SK-N-MC (cell line): ENCODE measurements around the gene RPL3.

ENCODE experiments used
- EZH2 ChIP-seq: fragments of 200-600 bp; sonication (generic); IDR thresholded peaks from one replicate; pipeline ENCODE4 v1.6.1; 2017; ENCODE audit warnings: antibody characterized with exemption
- FOXP2 ChIP-seq: optimal IDR thresholded peaks from 2 replicates; pipeline ENCODE3; 2011; ENCODE audit warnings: mild to moderate bottlenecking, moderate library complexity; ENCODE audit not compliant: insufficient read depth; ENCODE audit errors: extremely low read length, control extremely low read depth
- POLR2AphosphoS5 ChIP-seq: IDR thresholded peaks from 2 replicates; pipeline ENCODE4 v1.6.1; 2012; ENCODE audit warnings: mild to moderate bottlenecking, low read depth, low read length, borderline replicate concordance

GRCh38 chr22:39266398-39267030 is 52.9 kb downstream of the RPL3 start:
- TF ChIP-seq EZH2 (no peak), POLR2AphosphoS5 (no peak), FOXP2 (no peak)
